ENCODE data around the gene PRKAG1.

Gene PRKAG1

DNA sequence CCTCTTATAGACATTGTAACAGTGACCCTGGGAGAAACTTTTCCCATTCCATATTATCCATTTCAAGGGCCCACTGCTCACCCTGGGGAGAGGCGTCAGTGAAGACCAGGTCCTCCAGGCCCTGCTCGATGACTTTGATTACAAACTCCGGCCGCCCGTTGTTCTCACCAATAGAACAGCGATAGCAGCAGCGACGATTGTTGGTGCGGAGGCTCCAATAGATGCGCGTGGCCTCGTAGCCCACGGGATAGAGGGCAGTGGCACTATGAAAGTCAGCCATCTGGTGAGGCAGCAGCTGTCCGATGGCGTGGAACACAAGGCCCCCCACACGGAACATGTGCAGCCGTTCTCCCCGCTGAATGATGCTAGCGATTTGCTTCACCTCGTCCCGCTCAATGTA, 7.5 kb upstream of the PRKAG1 start:
- TF ChIP-seq, protein P1, sequence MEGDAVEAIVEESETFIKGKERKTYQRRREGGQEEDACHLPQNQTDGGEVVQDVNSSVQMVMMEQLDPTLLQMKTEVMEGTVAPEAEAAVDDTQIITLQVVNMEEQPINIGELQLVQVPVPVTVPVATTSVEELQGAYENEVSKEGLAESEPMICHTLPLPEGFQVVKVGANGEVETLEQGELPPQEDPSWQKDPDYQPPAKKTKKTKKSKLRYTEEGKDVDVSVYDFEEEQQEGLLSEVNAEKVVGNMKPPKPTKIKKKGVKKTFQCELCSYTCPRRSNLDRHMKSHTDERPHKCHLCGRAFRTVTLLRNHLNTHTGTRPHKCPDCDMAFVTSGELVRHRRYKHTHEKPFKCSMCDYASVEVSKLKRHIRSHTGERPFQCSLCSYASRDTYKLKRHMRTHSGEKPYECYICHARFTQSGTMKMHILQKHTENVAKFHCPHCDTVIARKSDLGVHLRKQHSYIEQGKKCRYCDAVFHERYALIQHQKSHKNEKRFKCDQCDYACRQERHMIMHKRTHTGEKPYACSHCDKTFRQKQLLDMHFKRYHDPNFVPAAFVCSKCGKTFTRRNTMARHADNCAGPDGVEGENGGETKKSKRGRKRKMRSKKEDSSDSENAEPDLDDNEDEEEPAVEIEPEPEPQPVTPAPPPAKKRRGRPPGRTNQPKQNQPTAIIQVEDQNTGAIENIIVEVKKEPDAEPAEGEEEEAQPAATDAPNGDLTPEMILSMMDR (IDR thresholded peaks at IDR 0.05) = no peak
- no peak for TF ChIP-seq ZFX (IDR thresholded peaks at IDR 0.05; ENCODE audit: borderline replicate concordance)
- H3K27ac ChIP-seq = no peak overlapping the region

DNA sequence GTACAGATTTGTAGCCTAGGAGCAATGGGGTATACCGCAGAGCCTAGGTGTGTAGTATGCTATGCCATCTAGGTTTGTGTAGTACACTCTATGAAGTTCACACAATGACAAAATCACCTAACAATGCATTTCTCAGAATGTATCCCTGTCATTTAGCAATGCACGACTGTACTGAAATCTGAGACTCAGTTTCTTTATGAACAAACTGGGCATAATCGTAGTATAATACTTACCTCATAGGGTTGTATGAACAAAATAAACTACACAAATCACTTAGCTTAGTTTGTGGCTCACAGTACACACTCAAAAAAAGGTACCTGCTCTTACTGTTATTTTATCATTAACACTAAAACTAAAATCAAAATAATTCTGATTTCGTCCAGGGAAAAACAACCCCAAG, 6.9 kb upstream of the PRKAG1 start:
- TF ChIP-seq ZFX (IDR thresholded peaks at IDR 0.05; ENCODE audit: borderline replicate concordance) = no peak
- TF ChIP-seq, protein P1 (IDR thresholded peaks at IDR 0.05) = no peak
- H3K27ac ChIP-seq = 0 out of 2 replicates have a peak overlapping the region, but pooled peaks have one; percentile 59

DNA sequence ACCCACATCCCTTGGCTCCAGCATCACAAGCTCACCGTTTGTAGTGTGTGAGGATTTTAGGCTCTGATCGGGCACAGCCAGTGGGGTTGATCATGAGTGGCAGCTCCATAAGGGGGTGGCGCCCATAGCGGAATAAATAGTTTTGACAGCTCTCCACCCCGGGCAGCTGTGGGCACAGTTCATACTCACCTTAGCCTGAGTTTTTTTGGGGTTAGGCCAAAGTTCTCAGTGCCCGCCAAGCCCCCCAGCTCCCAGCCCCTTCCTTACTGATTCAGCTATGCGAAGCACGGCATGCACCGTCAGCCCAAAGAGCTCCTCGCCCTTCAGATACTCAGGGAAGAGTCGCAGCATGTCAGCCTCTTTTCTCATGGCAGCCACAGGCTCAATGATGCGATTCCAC, 6.0 kb upstream of the PRKAG1 start:
- TF ChIP-seq, protein P1 (IDR thresholded peaks at IDR 0.05) = no peak
- TF ChIP-seq ZFX (IDR thresholded peaks at IDR 0.05; ENCODE audit: borderline replicate concordance) = no peak
- peak overlapping the region; percentile 59 for H3K27ac ChIP-seq

DNA sequence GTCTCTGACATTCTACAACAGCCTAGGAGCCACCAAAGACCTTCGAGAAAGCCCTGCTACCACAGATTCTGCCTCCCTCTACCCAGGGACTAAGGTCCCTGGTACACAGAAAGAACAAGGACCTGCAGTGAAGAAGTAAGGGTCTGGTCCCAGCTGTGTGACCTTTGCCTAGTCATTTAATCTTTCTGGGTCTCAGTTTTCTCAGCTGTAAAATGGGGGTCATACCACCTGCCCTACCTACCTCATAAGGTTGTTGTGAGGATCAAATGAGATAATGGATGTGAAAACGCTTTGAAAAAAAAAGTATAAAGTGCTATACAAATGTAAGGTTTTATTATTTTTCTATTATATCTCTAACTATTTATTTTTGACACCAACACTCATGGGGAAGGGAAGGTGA, 5.2 kb upstream of the PRKAG1 start:
- H3K27ac ChIP-seq = peak overlapping the region; percentile 59
- TF ChIP-seq, protein P1 (IDR thresholded peaks at IDR 0.05) = no peak
- TF ChIP-seq ZFX (IDR thresholded peaks at IDR 0.05; ENCODE audit: borderline replicate concordance) = no peak

DNA sequence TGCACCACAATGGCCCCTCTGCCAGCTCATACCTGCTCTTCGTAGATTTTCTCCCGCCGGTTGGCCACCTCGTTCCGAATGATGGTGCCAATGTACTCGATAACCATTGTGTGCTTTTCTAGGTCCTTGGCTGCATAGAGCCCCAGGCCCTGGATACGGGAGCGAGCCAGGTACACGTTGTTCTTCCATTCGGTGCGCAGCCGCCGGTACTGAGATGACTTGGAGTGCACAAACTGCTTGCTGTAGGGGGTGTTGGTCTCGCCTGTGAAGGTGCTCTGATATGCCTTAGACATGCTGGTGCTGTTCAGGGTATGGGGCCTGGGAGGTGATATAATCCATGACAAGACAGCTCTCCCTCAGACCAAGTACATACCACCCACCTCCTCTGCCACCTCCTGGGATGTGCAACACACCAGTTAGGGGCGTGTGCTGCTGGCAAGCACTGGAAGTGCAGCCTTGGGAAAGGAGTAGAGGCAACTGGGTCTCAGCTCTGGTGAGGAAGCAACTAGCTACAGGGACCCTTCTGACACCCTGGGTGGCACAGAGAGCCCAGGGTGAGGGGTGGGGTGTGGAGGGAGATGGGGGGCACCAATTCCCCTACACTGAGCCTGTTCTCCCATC, 4.1 kb upstream of the PRKAG1 start:
- peak overlapping the region; percentile 59 for H3K27ac ChIP-seq
- TF ChIP-seq ZFX (IDR thresholded peaks at IDR 0.05; ENCODE audit: borderline replicate concordance) = no peak
- TF ChIP-seq, protein P1 (IDR thresholded peaks at IDR 0.05) = no peak

DNA sequence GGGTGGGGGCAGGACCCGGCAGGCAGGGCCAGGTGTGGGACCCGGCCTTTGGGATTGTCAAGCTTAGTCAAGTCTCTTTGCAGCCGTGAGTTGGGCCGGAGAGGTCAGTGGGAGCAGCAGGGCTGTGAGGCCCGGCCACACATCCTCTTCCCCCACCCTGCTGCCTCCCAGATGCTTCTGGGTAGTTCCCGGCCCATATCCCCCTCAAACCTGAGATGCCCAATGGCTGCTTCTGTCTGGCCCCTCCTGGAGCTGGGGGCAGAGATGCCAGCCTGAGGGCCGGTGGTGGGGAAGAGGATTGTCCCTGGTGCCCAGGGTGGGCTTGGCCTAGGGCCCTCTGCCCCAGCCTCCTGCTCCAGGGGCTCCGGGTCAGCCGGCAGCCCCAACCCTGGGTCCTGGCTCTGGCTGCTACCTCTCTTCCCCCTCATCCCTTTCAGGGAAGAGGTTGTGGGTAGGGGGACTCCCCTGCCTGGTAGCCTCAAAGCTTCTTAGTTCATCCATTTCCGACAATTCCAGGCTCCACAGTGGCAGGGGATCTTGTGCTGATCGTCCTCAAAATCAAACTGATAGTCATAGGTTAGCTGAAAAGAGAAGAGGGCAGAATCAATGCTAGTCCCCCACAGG, 2.8 kb upstream of the PRKAG1 start:
- TF ChIP-seq ZFX (IDR thresholded peaks at IDR 0.05; ENCODE audit: borderline replicate concordance) = no peak
- TF ChIP-seq, protein P1 (IDR thresholded peaks at IDR 0.05) = no peak
- peak overlapping the region; percentile 59 for H3K27ac ChIP-seq

DNA sequence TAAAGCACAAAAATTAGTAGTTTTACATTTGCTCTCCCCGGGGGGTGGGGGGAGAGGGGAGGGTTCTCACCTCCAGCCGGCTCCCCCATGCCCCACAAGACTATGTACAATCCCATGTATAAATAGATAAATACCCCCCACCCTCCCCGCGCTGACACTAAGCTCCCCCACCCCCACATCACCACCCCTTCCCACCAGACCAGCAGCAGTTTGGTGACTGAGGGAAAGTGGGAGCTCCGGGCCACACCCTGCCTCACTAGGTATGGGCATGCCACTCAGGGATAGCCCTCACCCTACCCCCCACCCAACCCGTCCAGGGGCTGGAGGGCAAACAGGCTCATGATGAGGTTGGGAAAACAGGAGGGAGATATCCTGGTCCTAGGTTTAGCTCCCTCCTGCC, 1.9 kb upstream of the PRKAG1 start:
- peak overlapping the region; percentile 90 for H3K27ac ChIP-seq

More for the DNA sequence above, 1.9 kb upstream of the PRKAG1 start:
- TF ChIP-seq ZFX (IDR thresholded peaks at IDR 0.05; ENCODE audit: borderline replicate concordance) = no peak
- TF ChIP-seq, protein P1 (IDR thresholded peaks at IDR 0.05) = no peak
